Heart right ventricle (tissue), 16 donors: ENCODE results near the gene SNRPE. TPM values are rescaled to one million over a fixed set of nuclear protein-coding genes. Genes with fewer than 3 reads are reported as not detected.
"Not testable (repeated sequence)": the region's sequence is repeated elsewhere in the genome, so short reads cannot be mapped to it uniquely, and the experiment has no call there.

Experiments
- ATAC-seq, 8 donors: fragments of 200-7000 bp; cut with Tn5 transposase; one replicate each; pipeline ENCODE4 v1.9.1; 2020; ENCODE audit warnings: mild to moderate bottlenecking in 8 of 8, moderate library complexity in 8 of 8, moderate number of reproducible peaks in 1 of 8
- DNase-seq, 2 donors: peaks; one replicate each; pipeline ENCODE4 v3.0.0-alpha.2; 2020
- H3K27ac ChIP-seq, 10 donors: fragments of 200-600 bp; sonication (generic) in 2 of 10; one replicate each; pipeline versions ENCODE4 v1.5.0 to v1.8.0; 2020 to 2022; ENCODE audit warnings: mild to moderate bottlenecking in 3 of 10
- H3K27me3 ChIP-seq, 7 donors: fragments of 200-600 bp; one replicate each; pipeline ENCODE4 v1.8.0; 2021 to 2022; ENCODE audit warnings: mild to moderate bottlenecking in 2 of 7
- H3K36me3 ChIP-seq, 9 donors: fragments of 200-600 bp; sonication (generic) in 1 of 9; one replicate each; pipeline versions ENCODE4 v1.5.0 to v1.8.0; 2020 to 2022; ENCODE audit warnings: mild to moderate bottlenecking in 2 of 9
- H3K4me1 ChIP-seq, 9 donors: fragments of 200-600 bp; sonication (generic) in 1 of 9; one replicate each; pipeline versions ENCODE4 v1.5.0 to v1.8.0; 2020 to 2022; ENCODE audit warnings: mild to moderate bottlenecking in 4 of 9
- H3K4me3 ChIP-seq, 10 donors: fragments of 200-600 bp; sonication (generic) in 2 of 10; one replicate each; pipeline versions ENCODE4 v1.5.0 to v1.8.0; 2020 to 2022; ENCODE audit warnings: mild to moderate bottlenecking in 7 of 10, moderate library complexity in 2 of 10
- H3K9me3 ChIP-seq, 11 donors: fragments of 200-600 bp in 10 of 11; sonication (generic) in 2 of 11; one replicate each; pipeline versions ENCODE4 v1.5.0 to v1.8.0; 2013 to 2022; ENCODE audit warnings: mild to moderate bottlenecking in 2 of 11, control low read depth in 1 of 11, moderate library complexity in 1 of 11
- CTCF ChIP-seq, 9 donors: fragments of 200-600 bp; sonication (generic) in 2 of 9; IDR thresholded peaks; one replicate each; pipeline versions ENCODE4 v1.5.0 to v1.8.0; 2021 to 2022; ENCODE audit warnings: antibody characterized with exemption in 9 of 9, mild to moderate bottlenecking in 5 of 9, moderate library complexity in 1 of 9
- WGBS, 2 donors: extraction: QIAGEN DNeasy Blood & Tissue Kit; methylation state at CpG; one replicate each; pipeline ENCODE4 v1.1.7; 2013; ENCODE audit warnings: inconsistent platforms in 1 of 2; 5-methylcytosine and 5-hydroxymethylcytosine counted together
- intact Hi-C, 10 donors: fragments of 100-400 bp; cut with DNase I; formaldehyde crosslinking; loops; one replicate each; pipeline versions ENCODE4 v1.11.1 to v1.14.2; 2022
- polyA plus RNA-seq, 2 donors: library from polyadenylated mRNA; stranded (reverse); fragments of 200-250 nt; gene quantifications; one replicate each; pipeline ENCODE4 v1.2.3, GENCODE V29; 2013
- total RNA-seq, 10 donors: library from RNA; stranded (reverse); fragmentation: NEBNext Ultra II Directional in 3 of 10; extraction: Animal tissue kit (Norgen Biotek cat#: 25700) in 3 of 10; gene quantifications; one replicate each; pipeline versions ENCODE4 v1.2.1 to v1.2.4, GENCODE V29; 2021 to 2023
- donor health status: Arrhythmogenic right ventricular cardiomyopathy.
- donor health status: ischemic (EF 13 %, LVEDD 7.1; RV severe dilation, severe dysfunction).
- donor health status: healthy with polysubstance abuse.
- donor health status: DM: no; HTN: yes; CAD: no.
- donor health status: DM: no; HTN: no; CAD: no.
- donor health status: ischemic (EF 25% LVEDD 6.9; RV normal size, moderate dysfunction).
- donor health status: ischemic (EF 25% LVEDD 5.7; RV mildly dilated, moderate dysfunction).
- donor health status: healthy.
- donor health status: DM: yes; HTN: yes; CAD: no.
- donor health status: Ischemic cardiomyopathy.
- donor health status: ischemic (EF 35%, LVEDD 5.7; RV mildly dilated, moderate dysfunction).
- donor health status: nonischemic (EF 11% LVEDD 7.7; RV severe dilation, severe dysfunction).
- donor health status: DM: yes; HTN: yes; CAD: no.
- donor health status: PGD.
- donor health status: ischemic (EF 29% LVEDD 5.4; RV normal size, mild dysfunction).
- donor health status: nonischemic (EF 23%, LVEDD 6.1; RV moderate dilation, normal function).

Gene SNRPE
- total and polyA plus RNA-seq, 12 donors = 33.1 to 118 (median 50.4) TPM

DNA sequence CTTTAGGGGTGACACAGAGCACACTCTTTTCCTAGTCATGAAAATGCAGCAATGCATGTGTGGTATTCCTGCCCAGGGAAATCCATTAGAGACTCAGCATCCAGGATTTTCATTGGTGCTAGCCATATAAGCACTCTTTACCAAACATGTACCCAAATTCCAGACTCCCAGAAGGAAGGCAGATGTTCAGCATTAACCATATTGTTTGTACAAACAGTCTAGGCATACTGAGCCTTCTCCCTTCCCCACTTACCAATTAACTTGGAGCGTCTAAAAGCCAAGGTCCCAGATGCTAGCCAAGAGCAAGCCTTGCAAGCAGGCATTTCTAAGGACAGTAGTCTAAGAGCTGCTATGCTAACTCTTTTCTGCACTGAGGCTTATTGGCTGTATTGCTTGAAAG, 38.1 kb upstream of the SNRPE start:
- no peak for TF ChIP-seq CTCF (IDR thresholded peaks at IDR 0.05)
- Histone ChIP-seq H3K36me3 (peaks cover 0 to 100% (median 64%) of the 10 kb centered on the region in 9 donors), H3K4me3 (no peak overlapping the region), H3K9me3 (no peaks in the 10 kb centered on the region), H3K27ac (no peak overlapping the region), H3K27me3 (no peaks in the 10 kb centered on the region), H3K4me1 (peaks cover 0 to 12% (median 0%) of the 10 kb centered on the region in 9 donors)
- DNase-seq (no peak), ATAC-seq (no peak)
- intact Hi-C loops = no loop called here
- WGBS, 2 donors = 81 to 96% methylated on average over 1 of the region's 1 CpG

GRCh38 chr1:203826175-203826574, 35.2 kb upstream of the SNRPE start:
- DNase-seq = no peak
- H3K9me3 ChIP-seq = no peaks in the 10 kb centered on the region
- 89 to 92% methylated on average over 2 of the region's 2 CpGs for WGBS, 2 donors
- no peak for TF ChIP-seq CTCF (IDR thresholded peaks at IDR 0.05)
- intact Hi-C loops = no loop called here
- peaks cover 0 to 22% (median 0%) of the 10 kb centered on the region in 9 donors for H3K4me1 ChIP-seq
- H3K4me3 ChIP-seq = no peak overlapping the region
- no peak overlapping the region for H3K27ac ChIP-seq
- H3K36me3 ChIP-seq = peaks cover 0 to 100% (median 63%) of the 10 kb centered on the region in 9 donors
- no peak for ATAC-seq
- no peaks in the 10 kb centered on the region for H3K27me3 ChIP-seq

GRCh38 chr1:203828002-203828401, 33.4 kb upstream of the SNRPE start:
- TF ChIP-seq CTCF (IDR thresholded peaks at IDR 0.05) = no peak
- Histone ChIP-seq H3K36me3 (peaks cover 0 to 100% (median 69%) of the 10 kb centered on the region in 9 donors), H3K9me3 (no peaks in the 10 kb centered on the region), H3K4me3 (no peak overlapping the region), H3K27ac (peak overlapping the region in 1 of 10 donors; percentile 46), H3K4me1 (peaks cover 0 to 22% (median 0%) of the 10 kb centered on the region in 9 donors), H3K27me3 (no peaks in the 10 kb centered on the region)
- no peak for DNase-seq
- intact Hi-C loops = no loop called here
- 88 to 89% methylated on average over 5 of the region's 5 CpGs for WGBS, 2 donors
- no peak for ATAC-seq

DNA sequence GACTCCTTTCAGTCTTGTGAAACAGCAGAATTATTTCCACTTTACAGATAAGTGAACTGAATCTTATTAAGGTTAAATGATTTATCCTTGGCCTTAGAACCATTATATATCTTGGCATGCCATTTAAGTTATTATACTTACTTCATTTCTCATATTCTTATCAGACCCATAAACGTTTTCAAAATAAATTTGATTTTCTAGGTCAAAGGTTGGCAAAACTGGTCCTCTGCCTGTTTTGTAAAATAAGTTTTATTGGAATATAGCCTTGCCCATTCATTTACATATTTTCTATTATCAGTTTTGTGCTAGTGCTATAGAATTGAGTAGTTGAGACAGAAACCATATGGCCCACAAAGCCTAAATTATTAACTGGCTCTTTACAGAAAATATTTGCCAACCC, 32.9 kb upstream of the SNRPE start:
- no peak for TF ChIP-seq CTCF (IDR thresholded peaks at IDR 0.05)
- peak overlapping the region in 1 of 10 donors; percentile 46 for H3K27ac ChIP-seq
- peaks cover 0 to 100% (median 71%) of the 10 kb centered on the region in 9 donors for H3K36me3 ChIP-seq
- no peak for ATAC-seq
- H3K4me1 ChIP-seq = peaks cover 0 to 22% (median 0%) of the 10 kb centered on the region in 9 donors
- intact Hi-C loops = no loop called here
- DNase-seq = no peak
- WGBS, 2 donors = 35 to 64% methylated on average over 1 of the region's 1 CpG
- H3K27me3 ChIP-seq = no peaks in the 10 kb centered on the region
- H3K9me3 ChIP-seq = no peaks in the 10 kb centered on the region
- no peak overlapping the region for H3K4me3 ChIP-seq

DNA sequence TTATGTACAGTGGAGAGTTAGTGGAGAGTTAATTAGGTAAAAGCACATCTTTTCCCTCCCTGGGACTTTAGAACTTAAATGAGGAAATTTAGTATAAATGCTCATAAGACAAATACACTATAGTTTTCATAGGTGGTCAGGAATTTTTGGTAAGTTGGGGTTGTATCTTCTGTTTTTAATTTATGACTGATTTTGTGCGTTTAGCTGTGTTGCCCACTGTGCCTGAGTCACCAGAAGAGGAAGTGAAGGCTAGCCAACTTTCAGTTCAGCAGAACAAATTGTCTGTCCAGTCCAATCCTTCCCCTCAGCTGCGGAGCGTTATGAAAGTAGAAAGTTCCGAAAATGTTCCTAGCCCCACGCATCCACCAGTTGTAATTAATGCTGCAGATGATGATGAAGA, 32.2 kb upstream of the SNRPE start:
- WGBS, 2 donors = 56 to 72% methylated on average over 5 of the region's 5 CpGs
- H3K27me3 ChIP-seq, DNase-seq, intact Hi-C loops, H3K4me3 ChIP-seq, H3K9me3 ChIP-seq: not testable (repeated sequence)
- Histone ChIP-seq H3K36me3 (peaks cover 0 to 100% (median 73%) of the 10 kb centered on the region in 9 donors), H3K4me1 (peaks cover 0 to 22% (median 0%) of the 10 kb centered on the region in 9 donors), H3K27ac (peak overlapping the region in 2 of 10 donors; percentile 17 to 49)
- peak in 5 of 8 donors; percentile 47 to 76 (median 62) for ATAC-seq
